ENCODE measurements around the gene EMILIN3.

GRCh38 chr20:41344938-41345728, 21.5 kb downstream of the EMILIN3 start:
- TF ChIP-seq CTCF (conservative IDR thresholded peaks at IDR 0.05; ENCODE audit: low read depth, low read length) (no peak), EZH2 (IDR thresholded peaks at IDR 0.05; ENCODE audit: borderline replicate concordance, low read depth, low read length, poor library complexity, severe bottlenecking) (no peak)
